Neural progenitor cell (in vitro differentiated cells): Measurements from ENCODE around the gene SLC5A12.

ENCODE experiments used
- EZH2 ChIP-seq: fragments of 200-600 bp; sonication (generic); IDR thresholded peaks from 2 replicates; pipeline ENCODE4 v1.6.1; 2017; ENCODE audit warnings: antibody characterized with exemption, mild to moderate bottlenecking, moderate library complexity
- TF ChIP-seq, protein P1 (sequence below): fragments of 200-600 bp; sonication (generic); IDR thresholded peaks from 2 replicates; pipeline ENCODE4 v1.5.1; 2017; ENCODE audit warnings: antibody characterized with exemption, mild to moderate bottlenecking

DNA sequence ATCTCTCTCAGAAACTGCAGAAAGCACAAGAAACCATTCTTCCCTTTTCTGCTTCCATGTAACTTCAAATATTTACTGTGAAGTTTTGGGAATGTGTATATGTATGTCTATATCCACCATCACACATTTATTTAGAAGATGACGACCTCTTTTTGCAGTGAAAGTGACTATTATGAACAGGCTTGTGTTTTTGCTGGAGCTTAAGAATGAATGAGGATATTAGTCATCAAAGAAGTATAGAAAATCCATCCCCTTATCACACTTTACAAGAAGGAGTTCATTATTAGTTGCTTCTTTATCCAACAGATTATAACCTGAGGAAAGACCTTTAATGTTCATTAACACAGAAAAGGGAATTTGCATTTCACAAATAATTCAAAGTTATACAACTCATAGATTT lies 21.1 kb upstream of the SLC5A12 start:
- no peak for TF ChIP-seq EZH2
- TF ChIP-seq, protein P1, sequence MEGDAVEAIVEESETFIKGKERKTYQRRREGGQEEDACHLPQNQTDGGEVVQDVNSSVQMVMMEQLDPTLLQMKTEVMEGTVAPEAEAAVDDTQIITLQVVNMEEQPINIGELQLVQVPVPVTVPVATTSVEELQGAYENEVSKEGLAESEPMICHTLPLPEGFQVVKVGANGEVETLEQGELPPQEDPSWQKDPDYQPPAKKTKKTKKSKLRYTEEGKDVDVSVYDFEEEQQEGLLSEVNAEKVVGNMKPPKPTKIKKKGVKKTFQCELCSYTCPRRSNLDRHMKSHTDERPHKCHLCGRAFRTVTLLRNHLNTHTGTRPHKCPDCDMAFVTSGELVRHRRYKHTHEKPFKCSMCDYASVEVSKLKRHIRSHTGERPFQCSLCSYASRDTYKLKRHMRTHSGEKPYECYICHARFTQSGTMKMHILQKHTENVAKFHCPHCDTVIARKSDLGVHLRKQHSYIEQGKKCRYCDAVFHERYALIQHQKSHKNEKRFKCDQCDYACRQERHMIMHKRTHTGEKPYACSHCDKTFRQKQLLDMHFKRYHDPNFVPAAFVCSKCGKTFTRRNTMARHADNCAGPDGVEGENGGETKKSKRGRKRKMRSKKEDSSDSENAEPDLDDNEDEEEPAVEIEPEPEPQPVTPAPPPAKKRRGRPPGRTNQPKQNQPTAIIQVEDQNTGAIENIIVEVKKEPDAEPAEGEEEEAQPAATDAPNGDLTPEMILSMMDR: no peak
